MCF 10A (cell line): ENCODE data around the gene PROX2. TPM values are rescaled to one million over a fixed set of nuclear protein-coding genes. Genes with fewer than 3 reads are reported as not detected.

Experiments used
- BruUV-seq: library from RNA; stranded (reverse); fragments of 400-500 nt; replicated peaks from 2 replicates; lab custom pipeline; 2021; lab: Mats Ljungman, UMichigan
- CTCF ChIA-PET: fragments of 300-600 bp; sonication (Branson Sonifier 250); formaldehyde crosslinking; extraction: SDS; loops from one replicate; lab custom pipeline; 2021; ENCODE audit warnings: antibody characterized with exemption, inconsistent platforms; lab: Yijun Ruan, JAX
- POLR2A ChIA-PET: fragments of 300-600, 350-650 bp; sonication (Branson Sonifier 250); formaldehyde crosslinking; extraction: SDS; loops from one replicate; lab custom pipeline; 2020; ENCODE audit warnings: antibody characterized with exemption, inconsistent platforms; lab: Yijun Ruan, JAX
- DNase-seq: peaks from one replicate; pipeline ENCODE4 v3.0.0-alpha.2; 2018; ENCODE audit not compliant: unreplicated experiment
- H3K27ac Mint-ChIP-seq: one replicate; pipeline ENCODE4 v1.8.0; 2022; ENCODE audit warnings: mild to moderate bottlenecking, low read depth, mixed read lengths; ENCODE audit not compliant: unreplicated experiment
- H3K27me3 Mint-ChIP-seq: one replicate; pipeline ENCODE4 v1.8.0; 2022; ENCODE audit warnings: mixed read lengths; ENCODE audit not compliant: insufficient read depth, unreplicated experiment
- H3K36me3 Mint-ChIP-seq: one replicate; pipeline ENCODE4 v1.8.0; 2022; ENCODE audit warnings: mild to moderate bottlenecking, moderate library complexity, mixed read lengths; ENCODE audit not compliant: insufficient read depth, unreplicated experiment
- H3K4me1 Mint-ChIP-seq: one replicate; pipeline ENCODE4 v1.8.0; 2022; ENCODE audit warnings: mixed read lengths; ENCODE audit not compliant: insufficient read depth, unreplicated experiment
- H3K4me3 Mint-ChIP-seq: one replicate; pipeline ENCODE4 v1.8.0; 2022; ENCODE audit warnings: mild to moderate bottlenecking, moderate library complexity, mixed read lengths; ENCODE audit not compliant: unreplicated experiment
- H3K9me3 Mint-ChIP-seq: one replicate; pipeline ENCODE4 v1.8.0; 2022; ENCODE audit warnings: mixed read lengths; ENCODE audit not compliant: unreplicated experiment
- intact Hi-C: fragments of 100-400 bp; cut with micrococcal nuclease; formaldehyde crosslinking; loops from 2 replicates; pipeline ENCODE4 v1.14.1; 2022
- total RNA-seq: library from RNA; stranded (reverse); gene quantifications from 2 replicates; pipeline ENCODE4 v1.2.3, GENCODE V29; 2022
- TF ChIP-seq, protein P1 (sequence below): fragments of 200-600 bp; IDR thresholded peaks from one replicate; pipeline ENCODE4 v1.8.0; 2022; ENCODE audit warnings: antibody characterized with exemption, mild to moderate bottlenecking; ENCODE audit not compliant: unreplicated experiment

Gene PROX2
- total RNA-seq, 1 experiment from 2014 or later = not detected

DNA sequence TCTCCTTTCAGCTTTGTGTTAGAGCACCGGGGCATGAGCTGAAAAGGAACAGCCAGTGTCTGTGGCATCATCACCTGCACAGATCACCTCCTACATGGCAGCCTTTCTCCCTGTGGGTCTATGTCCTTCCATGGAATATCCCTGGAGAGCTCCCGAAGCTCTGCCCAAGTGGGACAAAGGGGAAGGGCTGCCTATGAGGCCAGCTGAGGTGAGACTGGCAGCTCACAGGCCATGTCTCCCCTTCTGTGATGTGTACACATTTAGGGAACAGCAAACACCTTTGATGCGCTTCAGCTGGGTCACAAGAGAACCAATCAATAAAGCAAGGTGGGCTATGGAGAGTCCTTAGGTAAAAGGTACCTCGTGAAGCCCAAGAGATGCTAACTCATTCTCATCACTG lies 4.1 kb downstream of the PROX2 start:
- DNase-seq = no peak
- no peak overlapping the region for H3K27ac Mint-ChIP-seq
- H3K9me3 Mint-ChIP-seq = no peaks in the 10 kb centered on the region
- no peaks in the 10 kb centered on the region for H3K4me1 Mint-ChIP-seq
- no peak overlapping the region for H3K4me3 Mint-ChIP-seq
- ChIA-PET CTCF (interaction anchor here (0.5 to 15.4 kb wide), 8 partner anchors 8 to 217 kb away, joined by 3 to 204 read pairs (median 4); no protein-coding TSS in a partner anchor), POLR2A (interaction anchor here (0.5 to 2.0 kb wide), 3 partner anchors 9 to 132 kb away, joined by 3 to 9 read pairs (median 3); no protein-coding TSS in a partner anchor)
- BruUV-seq = no TSS peak
- peaks cover 10% of the 10 kb centered on the region for H3K27me3 Mint-ChIP-seq
- no peaks in the 10 kb centered on the region for H3K36me3 Mint-ChIP-seq
- TF ChIP-seq, protein P1, sequence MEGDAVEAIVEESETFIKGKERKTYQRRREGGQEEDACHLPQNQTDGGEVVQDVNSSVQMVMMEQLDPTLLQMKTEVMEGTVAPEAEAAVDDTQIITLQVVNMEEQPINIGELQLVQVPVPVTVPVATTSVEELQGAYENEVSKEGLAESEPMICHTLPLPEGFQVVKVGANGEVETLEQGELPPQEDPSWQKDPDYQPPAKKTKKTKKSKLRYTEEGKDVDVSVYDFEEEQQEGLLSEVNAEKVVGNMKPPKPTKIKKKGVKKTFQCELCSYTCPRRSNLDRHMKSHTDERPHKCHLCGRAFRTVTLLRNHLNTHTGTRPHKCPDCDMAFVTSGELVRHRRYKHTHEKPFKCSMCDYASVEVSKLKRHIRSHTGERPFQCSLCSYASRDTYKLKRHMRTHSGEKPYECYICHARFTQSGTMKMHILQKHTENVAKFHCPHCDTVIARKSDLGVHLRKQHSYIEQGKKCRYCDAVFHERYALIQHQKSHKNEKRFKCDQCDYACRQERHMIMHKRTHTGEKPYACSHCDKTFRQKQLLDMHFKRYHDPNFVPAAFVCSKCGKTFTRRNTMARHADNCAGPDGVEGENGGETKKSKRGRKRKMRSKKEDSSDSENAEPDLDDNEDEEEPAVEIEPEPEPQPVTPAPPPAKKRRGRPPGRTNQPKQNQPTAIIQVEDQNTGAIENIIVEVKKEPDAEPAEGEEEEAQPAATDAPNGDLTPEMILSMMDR = no peak
- intact Hi-C loops = no loop called here

DNA sequence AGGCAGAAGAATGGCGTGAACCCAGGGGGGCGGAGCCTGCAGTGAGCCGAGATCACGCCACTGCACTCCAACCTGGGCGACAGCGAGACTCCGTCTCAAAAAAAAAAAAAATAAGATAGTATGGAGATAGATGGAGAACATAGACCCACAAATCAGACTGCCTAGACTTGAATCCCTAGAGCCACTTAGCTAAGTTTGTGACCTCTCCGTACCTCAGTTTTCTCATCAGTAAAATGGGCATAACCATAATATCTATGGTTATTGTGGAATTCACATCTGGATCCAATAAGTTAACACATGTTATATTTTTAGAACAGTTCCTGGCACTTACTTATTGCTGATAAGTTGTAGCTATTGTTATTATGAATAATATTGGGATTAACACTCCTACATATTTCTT lies 7.2 kb downstream of the PROX2 start:
- intact Hi-C loops = no loop called here
- CTCF ChIA-PET = interaction anchor here (0.6 to 2.3 kb wide), 5 partner anchors 9 to 486 kb away, joined by 4 to 12 read pairs (median 5); no protein-coding TSS in a partner anchor
- Mint-ChIP-seq H3K4me3 (no peak overlapping the region), H3K27ac (no peak overlapping the region), H3K4me1 (no peaks in the 10 kb centered on the region), H3K36me3 (no peaks in the 10 kb centered on the region), H3K9me3 (no peaks in the 10 kb centered on the region), H3K27me3 (peaks cover 23% of the 10 kb centered on the region)
- TF ChIP-seq, protein P1 = no peak
- no TSS peak for BruUV-seq
- no peak for DNase-seq
- POLR2A ChIA-PET = no interaction called here

DNA sequence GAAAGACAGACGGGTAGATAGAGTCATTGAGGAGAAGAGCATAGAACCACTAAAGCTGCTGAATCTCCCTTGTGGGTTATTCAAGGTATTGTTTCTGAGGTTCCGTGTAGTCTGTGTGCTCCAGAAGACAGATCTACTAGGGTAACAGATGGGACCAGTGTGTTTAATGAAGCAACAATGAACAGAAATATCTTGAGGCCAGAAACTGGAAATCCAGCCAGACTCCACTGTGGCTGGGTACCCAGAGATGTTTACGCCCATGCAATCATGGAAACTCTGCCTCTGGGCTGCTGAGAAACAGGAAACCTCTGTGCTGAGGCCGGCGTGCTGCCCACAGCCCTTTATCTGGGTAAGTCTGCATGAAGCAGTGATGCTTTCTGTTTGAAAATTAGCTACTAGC lies 8.3 kb downstream of the PROX2 start:
- no peak for DNase-seq
- Mint-ChIP-seq H3K4me3 (no peak overlapping the region), H3K27ac (no peak overlapping the region), H3K36me3 (no peaks in the 10 kb centered on the region), H3K4me1 (no peaks in the 10 kb centered on the region), H3K9me3 (no peaks in the 10 kb centered on the region), H3K27me3 (peaks cover 23% of the 10 kb centered on the region)
- no TSS peak for BruUV-seq
- ChIA-PET CTCF (interaction anchor here (0.8 to 2.3 kb wide), 3 partner anchors 8 to 37 kb away, joined by 3 to 12 read pairs (median 6); no protein-coding TSS in a partner anchor), POLR2A (interaction anchor here (0.7 to 1.1 kb wide), 2 partner anchors 14 to 59 kb away, joined by 3 read pairs; partner anchors contain the start of gene DLST)
- intact Hi-C loops = no loop called here
- TF ChIP-seq, protein P1 = no peak

DNA sequence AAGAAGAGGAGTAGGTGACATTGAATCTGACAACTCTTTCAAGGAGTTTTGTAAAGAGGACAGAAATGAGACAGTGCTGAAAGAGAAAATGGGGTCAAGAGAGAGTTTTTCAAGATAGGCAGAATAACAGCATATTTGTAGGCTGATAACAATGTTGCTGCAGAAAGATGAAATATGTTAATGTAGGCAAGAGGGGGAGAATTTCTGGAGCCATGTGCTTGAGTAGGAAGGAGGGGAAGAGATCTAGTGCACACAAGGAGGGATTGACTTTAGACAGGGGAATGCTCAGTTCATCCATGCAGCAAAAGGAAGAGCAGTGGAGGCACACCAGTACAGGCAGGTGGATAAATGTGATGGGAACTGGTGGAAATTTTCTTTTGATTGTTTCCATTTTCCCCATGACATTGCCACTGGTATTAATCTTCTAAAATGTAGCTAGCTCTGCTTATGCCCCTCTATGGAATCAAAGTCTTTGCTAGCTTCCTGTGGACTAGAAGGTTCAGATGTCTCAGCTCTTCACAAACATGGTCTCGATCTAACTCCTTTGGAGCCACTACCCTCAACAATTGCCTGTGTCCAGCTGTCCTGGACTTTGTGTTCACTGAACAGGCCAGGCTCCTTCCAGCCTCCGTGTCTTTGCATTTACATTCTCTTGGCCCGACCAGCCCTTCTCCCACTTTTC lies 9.1 kb downstream of the PROX2 start:
- Mint-ChIP-seq H3K4me3 (no peak overlapping the region), H3K27ac (no peak overlapping the region), H3K27me3 (peaks cover 23% of the 10 kb centered on the region), H3K36me3 (no peaks in the 10 kb centered on the region), H3K4me1 (no peaks in the 10 kb centered on the region), H3K9me3 (no peaks in the 10 kb centered on the region)
- ChIA-PET POLR2A (interaction anchor here (0.7 to 1.1 kb wide), 2 partner anchors 14 to 777 kb away, joined by 3 read pairs; partner anchors contain the start of gene DLST), CTCF (interaction anchor here (0.6 to 2.3 kb wide), 4 partner anchors 11 to 222 kb away, joined by 3 to 12 read pairs (median 4); no protein-coding TSS in a partner anchor)
- DNase-seq = no peak
- no TSS peak for BruUV-seq
- TF ChIP-seq, protein P1 = no peak
- intact Hi-C loops = no loop called here
